AG04450 (cell line): ENCODE data around the gene MRRF. TPM values are rescaled to one million over a fixed set of nuclear protein-coding genes. Genes with fewer than 3 reads are reported as not detected.

ENCODE experiments used
- CTCF ChIA-PET: fragments of 300-600, 350-600 bp; formaldehyde crosslinking; extraction: SDS; loops from one replicate; lab custom pipeline; 2022; ENCODE audit warnings: antibody characterized with exemption, inconsistent platforms; lab: Charles Lee
- POLR2A ChIA-PET: fragments of 350-600 bp; formaldehyde crosslinking; extraction: SDS; loops from one replicate; lab custom pipeline; 2021; ENCODE audit warnings: antibody characterized with exemption, inconsistent platforms; lab: Yijun Ruan, JAX
- DNase-seq: peaks from one replicate; pipeline ENCODE4 v3.0.0-alpha.2; 2011; ENCODE audit warnings: low read depth, low spot score
- H3K27ac ChIP-seq: one replicate; pipeline ENCODE4 v1.5.1; 2012; ENCODE audit warnings: low read depth, low read length, control low read depth
- H3K27me3 ChIP-seq: one replicate; pipeline ENCODE4 v1.6.0; 2012; ENCODE audit warnings: low read length; ENCODE audit not compliant: control insufficient read depth, insufficient read depth
- H3K4me3 ChIP-seq: 2 replicates; pipeline ENCODE4 v1.5.1; 2011; ENCODE audit warnings: mild to moderate bottlenecking, low read depth, low read length, control low read depth
- H3K9me3 ChIP-seq: 2 replicates; pipeline ENCODE4 v1.5.1; 2012; ENCODE audit warnings: low read length; ENCODE audit not compliant: control insufficient read depth, insufficient read depth
- polyA plus RNA-seq: library from polyadenylated mRNA; depleted of rRNA; stranded (reverse); fragments of >200 nt; gene quantifications from 2 replicates; pipeline ENCODE4 v1.2.3, GENCODE V29; 2011
- TF ChIP-seq, protein P1 (sequence below): IDR thresholded peaks from 2 replicates; pipeline ENCODE4 v1.5.1; 2011; ENCODE audit warnings: low read depth, low read length, control low read depth, inconsistent platforms

Gene MRRF
- polyA plus RNA-seq, 1 experiment: 50.1 TPM

GRCh38 chr9:122248448-122248865 lies 16.2 kb upstream of the MRRF start:
- CTCF ChIA-PET: interaction anchor here (1.9 kb wide), 1 partner anchor 102 kb away, joined by 8 read pairs; no protein-coding TSS in a partner anchor
- TF ChIP-seq, protein P1, sequence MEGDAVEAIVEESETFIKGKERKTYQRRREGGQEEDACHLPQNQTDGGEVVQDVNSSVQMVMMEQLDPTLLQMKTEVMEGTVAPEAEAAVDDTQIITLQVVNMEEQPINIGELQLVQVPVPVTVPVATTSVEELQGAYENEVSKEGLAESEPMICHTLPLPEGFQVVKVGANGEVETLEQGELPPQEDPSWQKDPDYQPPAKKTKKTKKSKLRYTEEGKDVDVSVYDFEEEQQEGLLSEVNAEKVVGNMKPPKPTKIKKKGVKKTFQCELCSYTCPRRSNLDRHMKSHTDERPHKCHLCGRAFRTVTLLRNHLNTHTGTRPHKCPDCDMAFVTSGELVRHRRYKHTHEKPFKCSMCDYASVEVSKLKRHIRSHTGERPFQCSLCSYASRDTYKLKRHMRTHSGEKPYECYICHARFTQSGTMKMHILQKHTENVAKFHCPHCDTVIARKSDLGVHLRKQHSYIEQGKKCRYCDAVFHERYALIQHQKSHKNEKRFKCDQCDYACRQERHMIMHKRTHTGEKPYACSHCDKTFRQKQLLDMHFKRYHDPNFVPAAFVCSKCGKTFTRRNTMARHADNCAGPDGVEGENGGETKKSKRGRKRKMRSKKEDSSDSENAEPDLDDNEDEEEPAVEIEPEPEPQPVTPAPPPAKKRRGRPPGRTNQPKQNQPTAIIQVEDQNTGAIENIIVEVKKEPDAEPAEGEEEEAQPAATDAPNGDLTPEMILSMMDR: no peak
- POLR2A ChIA-PET: no interaction called here

GRCh38 chr9:122251351-122251750 lies 13.3 kb upstream of the MRRF start:
- POLR2A ChIA-PET: no interaction called here
- H3K27ac ChIP-seq: no peak overlapping the region
- no peak for DNase-seq
- H3K4me3 ChIP-seq: no peak overlapping the region
- TF ChIP-seq, protein P1: no peak
- no peaks in the 10 kb centered on the region for H3K27me3 ChIP-seq
- CTCF ChIA-PET: interaction anchor here (1.4 kb wide), 1 partner anchor 100 kb away, joined by 5 read pairs; no protein-coding TSS in a partner anchor
- no peaks in the 10 kb centered on the region for H3K9me3 ChIP-seq

More at GRCh38 chr9:122248448-122248865, 16.2 kb upstream of the MRRF start:
- Histone ChIP-seq H3K4me3 (no peak overlapping the region), H3K27ac (no peak overlapping the region), H3K27me3 (no peaks in the 10 kb centered on the region), H3K9me3 (no peaks in the 10 kb centered on the region)
- DNase-seq: no peak

- no peak for DNase-seq
- POLR2A ChIA-PET: no interaction called here
- Histone ChIP-seq H3K27me3 (no peaks in the 10 kb centered on the region), H3K9me3 (no peaks in the 10 kb centered on the region; the same call in 1 of the 2 replicates), H3K27ac (no peak overlapping the region), H3K4me3 (no peak overlapping the region)
- TF ChIP-seq, protein P1: no peak
- CTCF ChIA-PET: no interaction called here
These were observed 11.9 kb upstream of the MRRF start for GRCh38 chr9:122252796-122253195.

GRCh38 chr9:122254761-122255160 lies 9.9 kb upstream of the MRRF start:
- ChIA-PET CTCF (interaction anchor here (1.4 kb wide), 1 partner anchor 96 kb away, joined by 4 read pairs; no protein-coding TSS in a partner anchor), POLR2A (no interaction called here)
- no peak for DNase-seq
- no peaks in the 10 kb centered on the region; the same call in 1 of the 2 replicates for H3K9me3 ChIP-seq
- TF ChIP-seq, protein P1: no peak
- no peaks in the 10 kb centered on the region for H3K27me3 ChIP-seq
- no peak overlapping the region for H3K4me3 ChIP-seq
- no peak overlapping the region for H3K27ac ChIP-seq

GRCh38 chr9:122256206-122256605 lies 8.5 kb upstream of the MRRF start:
- ChIA-PET CTCF (interaction anchor here (1.5 kb wide), 1 partner anchor 157 kb away, joined by 6 read pairs; no protein-coding TSS in a partner anchor), POLR2A (no interaction called here)
- H3K27ac ChIP-seq: no peak overlapping the region
- H3K4me3 ChIP-seq: no peak overlapping the region
- no peak for DNase-seq
- no peaks in the 10 kb centered on the region for H3K27me3 ChIP-seq
- H3K9me3 ChIP-seq: no peaks in the 10 kb centered on the region; the same call in 1 of the 2 replicates
- TF ChIP-seq, protein P1: no peak
